Measurements from ENCODE around the gene CDH11.

- TF ChIP-seq SUZ12 (IDR thresholded peaks at IDR 0.05) (no peak), BHLHE40 (IDR thresholded peaks at IDR 0.05; ENCODE audit: borderline replicate concordance) (no peak), L3MBTL2 (conservative IDR thresholded peaks at IDR 0.05) (no peak)
Measured at GRCh38 chr16:64950731-64951130, 171.1 kb downstream of the CDH11 start.

Measured in HEK293T (cell line).